ENCODE results near the gene TACC2.
"Not testable (repeated sequence)": the region's sequence is repeated elsewhere in the genome, so short reads cannot be mapped to it uniquely, and the experiment has no call there.

TACC2 gene

DNA sequence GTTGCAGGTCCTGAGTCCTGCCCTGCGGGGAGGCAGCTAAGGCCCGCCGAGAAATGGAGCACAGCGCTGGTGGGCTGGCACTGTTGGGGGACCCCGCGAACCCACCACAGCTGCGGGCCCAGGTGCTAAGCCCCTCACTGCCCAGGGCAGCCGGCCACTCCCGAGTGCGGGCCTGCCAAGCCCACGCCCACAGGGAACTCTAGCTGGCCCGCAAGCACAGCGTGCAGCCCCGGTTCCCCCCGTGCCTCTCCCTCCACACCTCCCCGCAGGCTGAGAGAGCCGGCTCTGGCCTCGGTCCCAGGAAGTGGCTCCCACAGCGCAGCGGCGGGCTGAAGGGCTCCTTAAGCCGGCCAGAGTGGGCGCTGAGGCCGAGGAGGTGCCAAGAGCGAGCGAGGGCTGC lies 10.5 kb upstream of the TACC2 start:
- DNase-seq (ENCODE audit: low spot score): no peak

DNA sequence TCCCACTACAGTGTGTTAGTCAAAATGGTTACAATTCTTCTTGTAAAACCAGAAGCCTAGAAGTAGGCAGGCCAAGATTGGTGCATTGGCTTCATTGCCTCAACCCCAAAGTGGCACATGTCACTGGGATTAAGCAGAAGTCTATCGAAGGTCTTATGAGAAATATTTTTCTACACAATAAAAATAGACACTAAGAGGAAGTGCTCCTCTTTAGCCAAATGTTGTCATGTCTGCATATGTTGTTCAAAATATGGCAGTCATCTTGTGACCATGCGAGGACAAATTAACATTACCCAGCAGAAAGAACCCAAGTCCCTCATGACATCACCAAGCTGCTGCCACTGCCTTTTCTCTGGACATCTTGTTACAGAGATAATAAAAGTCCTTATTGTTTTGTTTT lies 7.6 kb upstream of the TACC2 start:
- no peak for DNase-seq (ENCODE audit: low spot score)

DNA sequence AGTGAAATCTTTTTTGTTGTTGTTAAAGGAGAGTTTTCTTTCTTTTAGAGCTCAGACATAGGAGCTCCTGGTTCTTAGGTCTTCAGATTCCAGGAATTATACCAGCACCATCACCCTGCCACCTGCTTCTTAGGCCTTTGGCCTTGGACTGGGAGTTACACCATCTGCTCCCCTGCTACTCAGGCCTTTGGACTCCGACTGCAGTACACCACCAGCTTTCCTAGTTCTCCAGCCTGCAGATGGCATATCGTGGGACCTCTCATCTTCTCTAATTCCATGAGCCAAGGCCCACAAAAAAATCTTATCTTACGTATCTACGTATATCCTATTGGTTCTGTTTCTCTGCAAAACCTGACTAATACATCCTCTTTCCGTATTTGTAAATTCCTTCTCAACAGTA lies 5.1 kb upstream of the TACC2 start:
- no peak for DNase-seq (ENCODE audit: low spot score)

DNA sequence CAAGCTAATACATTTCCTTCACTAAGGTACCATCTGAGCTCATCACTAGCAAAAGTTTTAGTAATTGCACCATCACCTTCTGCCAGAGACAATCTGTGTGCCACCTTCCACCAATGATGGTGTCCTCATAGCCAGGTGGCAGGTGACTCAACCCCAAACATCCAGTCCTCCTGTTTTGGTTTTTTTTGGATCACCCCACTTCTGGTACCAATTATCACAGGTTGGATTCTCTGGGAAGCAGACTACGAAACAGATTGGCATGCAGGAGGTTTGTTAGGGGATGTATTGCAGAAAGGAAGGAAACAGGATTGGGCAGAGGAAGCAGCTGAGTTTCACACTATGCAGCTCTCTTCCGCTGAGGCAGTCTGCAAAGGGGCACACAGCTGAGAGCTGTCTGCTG lies 4.5 kb upstream of the TACC2 start:
- no peak for DNase-seq (ENCODE audit: low spot score)

DNA sequence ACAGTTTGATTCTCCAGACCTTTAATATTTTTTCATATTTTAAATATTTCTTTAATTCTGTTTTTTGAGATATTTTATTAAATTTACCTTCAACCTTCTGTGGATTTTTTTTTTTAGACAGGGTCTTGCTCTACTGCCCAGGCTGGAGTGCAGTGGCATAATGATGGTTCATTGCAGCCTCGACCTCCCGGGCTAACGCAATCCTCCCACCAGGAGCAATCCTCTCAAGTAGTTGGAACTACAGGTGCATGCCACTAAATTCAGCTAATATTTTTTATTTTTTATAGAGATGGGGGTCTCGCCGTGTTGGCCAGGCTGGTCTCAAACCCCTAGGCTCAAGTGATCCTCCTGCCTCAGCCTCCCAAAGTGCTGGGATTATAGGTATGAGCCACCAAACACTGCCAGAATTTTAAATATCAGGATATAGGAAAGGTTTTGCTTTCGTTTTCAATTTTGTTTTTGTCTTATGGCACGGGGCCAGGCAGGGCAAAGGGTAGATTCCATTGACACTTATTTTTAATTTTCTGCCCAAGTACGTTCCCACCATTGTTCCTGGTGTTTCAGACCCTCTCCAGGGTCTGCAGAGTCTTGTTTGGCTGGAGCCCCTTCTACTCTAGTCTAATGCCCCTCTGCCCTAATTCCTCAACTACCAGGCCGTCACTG lies 1.2 kb downstream of the TACC2 start:
- no peak for DNase-seq (ENCODE audit: low spot score)

DNA sequence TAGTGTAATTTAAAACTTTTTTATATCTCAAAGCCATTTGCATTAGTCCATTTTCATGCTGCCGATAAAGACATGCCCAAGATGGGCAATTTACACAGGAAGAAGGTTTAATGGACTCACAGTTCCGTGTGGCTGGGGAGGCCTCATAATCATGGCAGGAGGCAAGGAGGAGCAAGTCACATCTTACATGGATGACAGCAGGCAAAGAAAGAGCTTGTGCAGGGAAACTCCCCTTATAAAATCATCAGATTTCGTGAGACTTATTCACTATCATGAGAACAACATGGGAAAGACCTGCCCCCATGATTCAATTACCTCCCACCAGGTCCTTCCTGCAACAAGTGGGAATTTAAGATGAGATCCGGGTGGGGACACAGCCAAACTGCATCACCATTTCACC lies 2.8 kb downstream of the TACC2 start:
- not testable (repeated sequence) for DNase-seq (ENCODE audit: low spot score)

DNA sequence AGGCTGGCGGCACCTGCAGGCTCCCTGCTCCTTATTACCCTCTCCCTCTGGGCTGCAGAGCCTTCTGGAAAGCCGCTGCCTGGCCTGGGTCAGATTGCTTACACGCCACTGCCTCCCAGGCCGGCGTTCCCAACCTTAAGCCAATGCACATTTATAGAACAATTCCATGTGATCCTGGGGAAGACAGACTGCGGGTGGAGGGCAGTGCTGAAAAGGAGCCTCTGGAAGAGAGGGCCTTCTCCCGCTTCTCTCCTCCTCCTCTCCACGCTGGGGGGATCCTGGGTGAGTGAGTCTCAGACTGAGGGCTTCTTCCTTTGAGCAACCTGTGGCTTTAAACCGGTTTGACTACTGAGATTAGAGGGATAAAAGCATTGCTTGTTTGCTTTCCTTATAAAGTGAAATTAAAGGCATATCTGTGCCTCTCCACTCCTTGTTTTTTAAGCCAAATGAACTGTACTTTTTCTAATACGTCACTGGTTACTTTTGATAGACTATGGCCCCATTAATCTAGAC lies 5.5 kb downstream of the TACC2 start:
- peak; percentile 31 for DNase-seq (ENCODE audit: low spot score)

DNA sequence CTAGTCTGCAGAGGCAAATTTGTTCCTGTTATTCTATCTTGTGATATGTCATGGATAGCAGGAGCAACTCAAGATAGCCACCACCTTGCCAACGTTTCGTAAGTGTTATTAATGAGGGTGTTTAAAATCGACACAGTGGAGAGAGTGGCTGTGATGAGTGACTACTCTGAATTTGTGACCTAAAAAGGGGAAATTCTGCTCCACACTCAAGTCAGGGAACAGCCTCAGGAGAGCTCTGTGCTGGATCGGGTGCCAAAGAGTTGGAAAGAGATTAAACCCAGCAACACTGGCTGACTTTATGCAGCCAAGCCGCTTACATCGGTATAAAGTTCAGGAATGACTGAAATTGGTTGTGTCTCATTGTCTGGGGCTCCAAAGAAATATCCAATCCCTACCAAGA lies 9.5 kb downstream of the TACC2 start:
- DNase-seq (ENCODE audit: low spot score): no peak

DNA sequence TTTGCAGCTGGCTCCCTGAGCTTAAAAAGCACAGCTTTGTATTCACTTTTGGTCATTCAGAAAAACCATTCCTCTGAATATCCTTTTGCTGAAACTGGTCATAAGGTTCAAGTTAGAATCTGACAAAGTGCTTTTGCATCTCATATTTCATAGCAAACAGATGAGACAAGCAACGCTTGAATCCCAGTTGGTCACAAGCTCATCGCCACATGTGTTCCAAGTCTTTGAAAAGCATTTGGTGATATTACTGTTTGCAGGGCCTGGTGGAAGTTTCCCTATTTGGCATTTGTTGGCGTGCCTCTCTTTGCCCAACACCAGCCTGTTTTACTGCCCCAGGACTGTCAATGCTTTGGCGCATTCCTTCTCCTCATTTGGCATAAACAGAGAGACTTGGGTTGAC lies 10.3 kb downstream of the TACC2 start:
- no peak for DNase-seq (ENCODE audit: low spot score)

DNA sequence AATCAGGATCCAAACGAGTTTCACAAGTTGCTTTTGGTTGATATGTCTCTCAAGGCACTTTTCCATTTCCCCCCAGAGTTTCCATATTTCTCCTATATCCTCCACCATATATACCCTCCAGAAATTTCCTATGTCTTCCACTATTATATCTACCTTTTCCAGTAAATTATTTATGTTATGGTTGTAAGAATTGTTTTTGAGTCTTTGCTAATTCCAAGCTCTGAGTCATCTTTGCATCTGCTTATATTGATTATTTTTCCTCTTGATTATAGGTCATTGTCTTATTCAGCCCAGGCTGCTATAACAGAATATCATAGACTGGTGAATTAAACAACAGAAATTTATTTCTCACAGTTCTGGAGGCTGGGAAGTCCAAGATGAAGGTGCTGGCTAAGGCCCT lies 12.7 kb downstream of the TACC2 start:
- no peak for DNase-seq (ENCODE audit: low spot score)

DNA sequence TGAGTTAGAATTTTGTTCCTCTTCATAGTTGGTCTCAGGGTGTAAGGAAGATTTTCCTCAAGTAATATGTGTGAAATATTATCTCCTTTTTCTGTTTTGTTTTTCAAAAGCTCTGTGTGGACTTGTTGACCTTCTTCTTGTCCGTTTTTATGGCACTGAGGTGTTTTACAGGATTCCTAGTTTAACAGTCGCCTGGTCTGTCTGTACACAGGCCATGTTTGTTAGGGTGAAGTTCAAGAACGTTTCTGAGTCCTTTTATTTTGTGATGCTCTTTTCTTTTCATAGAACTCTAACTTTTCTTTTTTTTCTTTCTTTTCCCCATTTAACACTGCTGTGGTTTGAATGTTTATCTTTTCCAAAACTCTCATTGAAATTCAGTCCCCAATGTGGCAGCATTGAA lies 18.5 kb downstream of the TACC2 start:
- no peak for DNase-seq (ENCODE audit: low spot score)

DNA sequence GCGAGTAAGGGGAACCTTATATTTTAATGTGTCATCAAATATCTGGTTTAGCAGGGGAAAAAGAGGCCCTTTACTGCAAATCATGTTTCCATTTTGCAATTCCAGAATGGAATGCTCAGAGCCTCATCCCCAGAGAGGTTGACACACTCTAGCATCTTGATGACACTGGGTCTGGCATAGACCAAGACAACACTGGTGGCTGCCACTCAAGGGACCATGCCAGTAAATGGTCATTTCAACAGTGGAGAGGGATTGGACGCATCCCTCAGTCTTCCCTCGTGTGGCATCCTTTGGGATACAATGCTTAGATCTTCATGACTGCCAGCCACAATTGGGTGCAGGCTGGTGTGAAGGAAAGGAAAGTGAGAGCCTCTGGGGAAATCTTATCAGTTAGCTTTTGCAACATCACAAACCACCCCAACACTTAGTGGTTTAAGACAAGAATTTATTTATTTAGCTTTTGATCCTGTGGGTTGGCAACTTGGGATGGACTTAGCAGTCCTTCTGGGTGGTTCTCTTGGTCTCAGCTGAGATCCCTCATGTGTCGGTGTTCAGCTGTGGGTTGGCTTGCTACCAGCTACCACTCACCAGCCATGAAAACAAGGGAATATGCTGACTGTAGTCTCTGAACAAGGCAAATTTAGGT lies 21.6 kb downstream of the TACC2 start:
- DNase-seq (ENCODE audit: low spot score): no peak

DNA sequence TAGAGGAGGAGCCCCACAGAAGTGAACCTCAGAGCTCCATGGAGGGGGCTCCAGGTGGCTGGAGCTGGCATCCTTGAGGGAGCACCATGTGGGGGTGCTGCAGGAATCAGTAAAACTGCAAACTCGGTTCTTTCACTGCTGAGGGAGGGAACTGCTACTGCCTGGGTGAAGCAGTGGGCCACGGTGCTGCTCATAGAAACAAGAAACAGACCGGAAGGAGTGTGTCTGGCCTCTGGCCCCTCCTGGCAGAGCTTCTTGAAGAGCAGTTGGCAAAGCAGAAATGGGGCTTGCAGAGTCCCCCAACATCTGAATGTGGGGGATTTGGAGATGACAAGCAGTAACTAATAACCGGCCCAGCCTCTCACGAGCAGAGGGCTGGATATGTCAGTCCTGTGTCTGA lies 23.8 kb downstream of the TACC2 start:
- no peak for DNase-seq (ENCODE audit: low spot score)

DNA sequence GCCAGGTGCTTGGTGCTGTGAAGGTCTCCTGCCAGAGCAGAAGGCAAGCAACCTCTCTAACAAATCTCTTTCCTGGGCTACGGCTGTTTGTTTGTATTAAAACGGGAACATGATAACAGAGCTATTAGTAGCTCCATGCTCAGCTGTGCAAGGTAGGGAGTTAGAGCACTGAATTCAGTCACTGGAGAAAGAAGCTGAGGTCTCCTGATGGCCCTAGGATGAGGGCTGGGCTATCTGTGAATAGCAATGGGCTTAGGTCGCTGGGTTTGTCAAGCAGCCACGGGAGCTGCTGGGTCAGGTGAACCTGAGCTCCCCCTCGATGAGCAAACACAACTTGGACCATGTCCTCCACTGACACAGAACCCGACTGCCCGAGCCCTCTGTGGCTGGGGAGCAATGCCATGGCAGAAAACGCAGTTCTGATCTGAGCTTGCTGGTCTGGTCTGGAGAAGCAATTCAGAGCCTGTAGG lies 24.4 kb downstream of the TACC2 start:
- DNase-seq (ENCODE audit: low spot score): no peak

DNA sequence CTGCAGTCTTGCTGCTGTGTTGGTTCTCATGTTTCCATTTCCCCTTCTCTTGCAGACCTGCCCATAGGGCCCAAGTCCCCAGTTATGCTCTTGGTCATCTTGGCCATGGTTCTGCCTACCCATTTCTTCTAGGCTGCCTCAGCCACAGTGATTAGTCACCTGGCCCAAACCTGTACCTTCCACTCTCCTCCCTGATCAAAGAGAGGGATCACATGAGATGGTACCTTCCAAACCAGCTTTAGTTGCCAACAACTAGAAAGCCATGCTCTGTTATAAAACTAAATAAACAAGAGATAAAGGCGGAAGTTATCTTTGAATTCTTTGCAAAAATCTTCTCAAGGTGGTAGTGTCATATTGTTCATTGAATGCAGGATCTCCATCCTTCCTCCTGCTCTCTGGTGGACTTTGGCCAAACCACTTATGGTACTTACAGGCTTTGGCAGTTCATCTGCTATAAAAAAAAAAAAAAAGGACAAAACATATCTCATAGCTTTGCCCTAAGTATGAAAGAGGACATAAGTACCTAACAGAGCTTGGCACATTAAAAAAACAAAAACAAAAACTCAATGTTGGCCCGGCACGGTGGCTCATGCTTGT lies 25.8 kb downstream of the TACC2 start:
- DNase-seq (ENCODE audit: low spot score): no peak

DNA sequence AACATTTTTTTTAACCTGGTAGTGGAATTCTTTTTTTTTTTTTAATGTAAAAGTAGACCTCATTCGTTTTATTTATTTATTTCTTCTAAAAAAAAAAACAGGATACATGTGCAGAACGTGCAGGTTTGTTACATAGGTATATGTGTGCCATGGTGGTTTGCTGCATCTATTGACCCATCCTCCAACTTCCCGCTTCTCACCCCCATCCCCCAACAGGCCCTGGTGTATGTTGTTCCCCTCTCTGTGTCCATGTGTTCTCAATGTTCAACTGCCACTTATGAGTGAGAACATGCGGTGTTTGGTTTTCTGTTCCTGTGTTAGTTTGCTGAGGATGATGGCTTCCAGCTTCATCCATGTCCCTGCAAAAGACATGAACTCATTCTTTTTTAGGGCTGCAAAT lies 29.0 kb downstream of the TACC2 start:
- not testable (repeated sequence) for DNase-seq (ENCODE audit: low spot score)

DNA sequence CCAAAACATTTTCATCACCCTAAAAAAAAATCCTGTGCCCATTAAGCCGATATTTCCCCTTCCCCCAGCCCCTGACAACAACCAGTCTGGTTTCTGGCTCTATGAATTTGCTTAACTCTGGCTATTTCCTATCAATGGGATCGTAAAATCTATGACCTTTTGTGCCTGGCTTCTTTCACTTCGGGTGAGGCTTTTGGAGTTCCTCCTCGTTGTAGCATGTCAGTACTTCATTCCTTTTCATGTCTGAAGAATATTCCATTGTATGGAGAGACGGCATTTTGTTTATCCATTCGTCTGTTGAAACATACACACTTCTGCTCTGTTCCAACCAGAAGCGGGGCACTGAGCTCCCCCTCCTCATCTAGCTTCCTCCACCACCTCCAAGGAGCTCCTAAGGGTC lies 29.5 kb downstream of the TACC2 start:
- DNase-seq (ENCODE audit: low spot score): no peak

DNA sequence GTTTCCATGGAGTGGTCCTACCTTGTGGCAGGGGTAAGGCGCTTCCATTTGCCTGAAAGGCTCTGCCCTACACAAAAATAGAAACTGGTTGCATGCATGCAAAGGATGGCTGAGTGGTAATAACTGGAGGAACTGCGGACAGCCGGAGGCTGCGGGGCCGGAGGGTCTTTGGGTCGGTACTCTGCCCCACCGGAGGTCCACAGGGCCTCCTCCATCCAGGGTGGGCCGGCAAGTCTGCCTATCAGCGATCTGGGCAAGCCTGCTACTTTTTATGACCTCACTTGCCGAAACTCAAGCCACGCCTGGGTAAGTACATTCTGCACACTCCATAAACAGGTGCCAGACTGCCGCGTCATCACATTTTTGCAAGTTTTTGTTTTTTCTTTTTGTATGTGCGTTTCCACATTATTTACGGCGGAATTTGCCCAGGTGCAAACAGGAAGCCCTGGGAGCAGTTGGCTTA lies 30.0 kb downstream of the TACC2 start:
- no peak for DNase-seq (ENCODE audit: low spot score)

DNA sequence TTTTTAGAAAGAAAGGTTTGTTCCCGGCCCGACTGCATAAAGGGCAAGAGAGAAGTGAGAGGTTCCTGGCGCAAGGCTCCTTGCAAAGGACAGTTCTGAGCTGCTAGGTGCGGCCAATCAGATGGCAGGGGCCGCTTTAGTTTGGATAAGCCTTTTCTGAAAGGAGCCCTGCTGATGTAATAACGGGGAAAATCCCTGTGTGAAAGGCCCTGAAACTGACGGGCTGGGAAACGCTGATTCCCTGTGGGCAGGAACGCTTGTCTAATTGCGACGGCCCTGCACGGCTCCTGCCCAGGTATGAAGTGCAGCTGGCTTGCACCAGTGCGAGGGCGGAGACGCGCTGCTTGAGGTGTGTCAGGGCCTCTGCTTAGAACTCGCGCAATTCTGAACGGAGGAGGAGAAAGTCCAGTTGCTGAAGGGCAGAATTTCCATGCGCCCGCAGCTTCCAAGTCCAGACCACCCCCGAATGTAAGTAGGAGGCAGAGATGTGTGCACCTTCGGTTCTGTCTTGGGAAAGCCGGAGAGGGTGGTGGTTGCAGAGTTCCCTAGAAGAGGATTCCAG lies 30.5 kb downstream of the TACC2 start:
- no peak for DNase-seq (ENCODE audit: low spot score)

DNA sequence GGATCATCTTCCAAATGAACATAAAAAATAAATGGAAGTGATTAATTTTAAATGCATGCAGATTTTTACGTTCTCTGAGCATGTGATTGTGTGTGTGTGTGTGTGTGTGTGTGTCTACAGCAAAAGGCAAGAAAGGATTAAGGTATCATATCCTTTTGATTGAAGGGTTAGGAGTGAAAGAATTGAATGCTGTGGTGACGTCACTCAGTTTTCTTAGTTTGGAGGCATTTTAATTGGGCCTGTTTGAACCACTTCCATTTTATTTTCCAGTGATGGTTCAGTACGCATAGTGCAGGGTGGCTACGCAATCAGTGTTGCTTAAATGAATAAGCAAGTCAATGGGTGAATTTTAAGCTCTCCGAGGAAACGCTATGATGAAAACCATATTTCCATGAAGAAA lies 31.3 kb downstream of the TACC2 start:
- no peak for DNase-seq (ENCODE audit: low spot score)

DNA sequence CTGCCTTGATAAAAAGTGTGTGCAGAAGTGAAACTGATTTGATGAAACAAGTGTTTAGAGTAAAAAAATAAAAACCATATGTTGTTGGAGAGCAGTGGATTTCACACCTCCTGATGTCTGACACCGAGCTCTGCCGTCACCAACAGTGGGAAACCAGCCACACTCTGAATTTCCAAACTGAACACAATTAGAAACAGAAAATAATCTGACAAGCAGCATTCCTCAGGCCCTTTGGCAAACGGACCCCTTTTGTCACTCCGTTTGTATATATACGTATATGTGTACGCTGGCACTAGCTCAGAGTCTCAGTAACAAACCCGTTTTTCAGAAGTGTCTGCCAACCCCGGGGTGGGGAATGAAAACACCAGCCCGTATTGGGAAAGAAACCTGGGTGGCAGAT lies 32.4 kb downstream of the TACC2 start:
- peak; percentile 20 for DNase-seq (ENCODE audit: low spot score)

DNA sequence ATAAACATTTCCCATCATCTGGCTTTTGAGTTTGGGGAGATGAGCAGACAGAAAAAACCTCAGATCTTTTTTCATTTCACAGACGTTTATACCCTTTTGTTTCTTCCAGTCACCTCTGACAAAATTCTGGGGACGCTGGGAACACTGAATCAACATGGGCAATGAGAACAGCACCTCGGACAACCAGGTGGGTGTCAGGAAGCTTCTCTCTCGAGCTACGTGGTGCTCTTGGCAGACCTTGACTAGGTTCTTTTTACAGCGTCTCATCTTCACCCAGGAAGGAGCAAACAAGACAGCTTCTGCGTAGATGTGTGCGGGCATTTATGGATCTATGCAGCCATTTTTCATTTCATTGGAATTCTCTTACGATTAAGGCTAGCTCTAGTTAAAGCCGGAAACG lies 32.9 kb downstream of the TACC2 start:
- DNase-seq (ENCODE audit: low spot score): no peak

DNA sequence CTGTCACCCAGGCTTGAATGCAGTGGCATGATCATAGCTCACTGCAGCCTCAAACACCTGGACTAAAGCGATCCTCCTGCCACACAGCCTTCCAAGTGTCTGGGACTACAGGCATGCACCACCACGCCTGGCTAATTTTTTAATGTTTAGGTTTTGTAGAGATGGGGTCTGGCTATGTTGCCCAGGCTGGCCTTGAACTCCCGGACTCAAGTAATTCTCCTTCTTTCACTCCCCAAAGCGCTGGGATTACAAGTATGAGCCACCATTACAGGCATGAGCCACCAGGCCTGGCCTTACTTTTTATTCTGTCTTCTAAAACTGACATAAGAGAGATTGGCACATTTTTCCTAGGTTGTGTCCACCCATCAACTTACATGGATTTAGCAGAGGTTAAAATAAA lies 33.3 kb downstream of the TACC2 start:
- no peak for DNase-seq (ENCODE audit: low spot score)

All from Ammon's horn (tissue), 1 donor.